ENCODE results near the gene HERC2. TPM values are rescaled to one million over a fixed set of nuclear protein-coding genes. Genes with fewer than 3 reads are reported as not detected.

Gene HERC2
- total and polyA plus RNA-seq, 2 of the 8 experiments (the other 6 are each of a cell fraction or from before 2014, with no cell fraction given): 83.0 to 88.7 TPM

GRCh38 chr15:28118083-28118482 is 203.9 kb downstream of the HERC2 start (continued):
- TF ChIP-seq SIX5 (IDR thresholded peaks at IDR 0.05; ENCODE audit: low read depth, low read length) (no peak), TBP (IDR thresholded peaks at IDR 0.05; ENCODE audit: low read depth, low read length) (no peak), ASH2L (IDR thresholded peaks at IDR 0.05; ENCODE audit: low read length) (no peak)
- TF ChIP-seq, protein P1, sequence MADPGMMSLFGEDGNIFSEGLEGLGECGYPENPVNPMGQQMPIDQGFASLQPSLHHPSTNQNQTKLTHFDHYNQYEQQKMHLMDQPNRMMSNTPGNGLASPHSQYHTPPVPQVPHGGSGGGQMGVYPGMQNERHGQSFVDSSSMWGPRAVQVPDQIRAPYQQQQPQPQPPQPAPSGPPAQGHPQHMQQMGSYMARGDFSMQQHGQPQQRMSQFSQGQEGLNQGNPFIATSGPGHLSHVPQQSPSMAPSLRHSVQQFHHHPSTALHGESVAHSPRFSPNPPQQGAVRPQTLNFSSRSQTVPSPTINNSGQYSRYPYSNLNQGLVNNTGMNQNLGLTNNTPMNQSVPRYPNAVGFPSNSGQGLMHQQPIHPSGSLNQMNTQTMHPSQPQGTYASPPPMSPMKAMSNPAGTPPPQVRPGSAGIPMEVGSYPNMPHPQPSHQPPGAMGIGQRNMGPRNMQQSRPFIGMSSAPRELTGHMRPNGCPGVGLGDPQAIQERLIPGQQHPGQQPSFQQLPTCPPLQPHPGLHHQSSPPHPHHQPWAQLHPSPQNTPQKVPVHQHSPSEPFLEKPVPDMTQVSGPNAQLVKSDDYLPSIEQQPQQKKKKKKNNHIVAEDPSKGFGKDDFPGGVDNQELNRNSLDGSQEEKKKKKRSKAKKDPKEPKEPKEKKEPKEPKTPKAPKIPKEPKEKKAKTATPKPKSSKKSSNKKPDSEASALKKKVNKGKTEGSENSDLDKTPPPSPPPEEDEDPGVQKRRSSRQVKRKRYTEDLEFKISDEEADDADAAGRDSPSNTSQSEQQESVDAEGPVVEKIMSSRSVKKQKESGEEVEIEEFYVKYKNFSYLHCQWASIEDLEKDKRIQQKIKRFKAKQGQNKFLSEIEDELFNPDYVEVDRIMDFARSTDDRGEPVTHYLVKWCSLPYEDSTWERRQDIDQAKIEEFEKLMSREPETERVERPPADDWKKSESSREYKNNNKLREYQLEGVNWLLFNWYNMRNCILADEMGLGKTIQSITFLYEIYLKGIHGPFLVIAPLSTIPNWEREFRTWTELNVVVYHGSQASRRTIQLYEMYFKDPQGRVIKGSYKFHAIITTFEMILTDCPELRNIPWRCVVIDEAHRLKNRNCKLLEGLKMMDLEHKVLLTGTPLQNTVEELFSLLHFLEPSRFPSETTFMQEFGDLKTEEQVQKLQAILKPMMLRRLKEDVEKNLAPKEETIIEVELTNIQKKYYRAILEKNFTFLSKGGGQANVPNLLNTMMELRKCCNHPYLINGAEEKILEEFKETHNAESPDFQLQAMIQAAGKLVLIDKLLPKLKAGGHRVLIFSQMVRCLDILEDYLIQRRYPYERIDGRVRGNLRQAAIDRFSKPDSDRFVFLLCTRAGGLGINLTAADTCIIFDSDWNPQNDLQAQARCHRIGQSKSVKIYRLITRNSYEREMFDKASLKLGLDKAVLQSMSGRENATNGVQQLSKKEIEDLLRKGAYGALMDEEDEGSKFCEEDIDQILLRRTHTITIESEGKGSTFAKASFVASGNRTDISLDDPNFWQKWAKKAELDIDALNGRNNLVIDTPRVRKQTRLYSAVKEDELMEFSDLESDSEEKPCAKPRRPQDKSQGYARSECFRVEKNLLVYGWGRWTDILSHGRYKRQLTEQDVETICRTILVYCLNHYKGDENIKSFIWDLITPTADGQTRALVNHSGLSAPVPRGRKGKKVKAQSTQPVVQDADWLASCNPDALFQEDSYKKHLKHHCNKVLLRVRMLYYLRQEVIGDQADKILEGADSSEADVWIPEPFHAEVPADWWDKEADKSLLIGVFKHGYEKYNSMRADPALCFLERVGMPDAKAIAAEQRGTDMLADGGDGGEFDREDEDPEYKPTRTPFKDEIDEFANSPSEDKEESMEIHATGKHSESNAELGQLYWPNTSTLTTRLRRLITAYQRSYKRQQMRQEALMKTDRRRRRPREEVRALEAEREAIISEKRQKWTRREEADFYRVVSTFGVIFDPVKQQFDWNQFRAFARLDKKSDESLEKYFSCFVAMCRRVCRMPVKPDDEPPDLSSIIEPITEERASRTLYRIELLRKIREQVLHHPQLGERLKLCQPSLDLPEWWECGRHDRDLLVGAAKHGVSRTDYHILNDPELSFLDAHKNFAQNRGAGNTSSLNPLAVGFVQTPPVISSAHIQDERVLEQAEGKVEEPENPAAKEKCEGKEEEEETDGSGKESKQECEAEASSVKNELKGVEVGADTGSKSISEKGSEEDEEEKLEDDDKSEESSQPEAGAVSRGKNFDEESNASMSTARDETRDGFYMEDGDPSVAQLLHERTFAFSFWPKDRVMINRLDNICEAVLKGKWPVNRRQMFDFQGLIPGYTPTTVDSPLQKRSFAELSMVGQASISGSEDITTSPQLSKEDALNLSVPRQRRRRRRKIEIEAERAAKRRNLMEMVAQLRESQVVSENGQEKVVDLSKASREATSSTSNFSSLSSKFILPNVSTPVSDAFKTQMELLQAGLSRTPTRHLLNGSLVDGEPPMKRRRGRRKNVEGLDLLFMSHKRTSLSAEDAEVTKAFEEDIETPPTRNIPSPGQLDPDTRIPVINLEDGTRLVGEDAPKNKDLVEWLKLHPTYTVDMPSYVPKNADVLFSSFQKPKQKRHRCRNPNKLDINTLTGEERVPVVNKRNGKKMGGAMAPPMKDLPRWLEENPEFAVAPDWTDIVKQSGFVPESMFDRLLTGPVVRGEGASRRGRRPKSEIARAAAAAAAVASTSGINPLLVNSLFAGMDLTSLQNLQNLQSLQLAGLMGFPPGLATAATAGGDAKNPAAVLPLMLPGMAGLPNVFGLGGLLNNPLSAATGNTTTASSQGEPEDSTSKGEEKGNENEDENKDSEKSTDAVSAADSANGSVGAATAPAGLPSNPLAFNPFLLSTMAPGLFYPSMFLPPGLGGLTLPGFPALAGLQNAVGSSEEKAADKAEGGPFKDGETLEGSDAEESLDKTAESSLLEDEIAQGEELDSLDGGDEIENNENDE (IDR thresholded peaks at IDR 0.05; ENCODE audit: insufficient replicate concordance, low read length): no peak
